ENCODE measurements around the gene HSD11B2. TPM values are rescaled to one million over a fixed set of nuclear protein-coding genes. Genes with fewer than 3 reads are reported as not detected.

Gene HSD11B2
- total and polyA plus RNA-seq, 2 donors (not counting 3 experiments of a cell fraction or from before 2014, with no cell fraction given) = 0.10 TPM; not detected in 1

GRCh38 chr16:67389911-67390815 is 40.8 kb upstream of the HSD11B2 start:
- Histone ChIP-seq H3K27ac (ENCODE audit: insufficient read depth, low read depth, low read length) (no peak overlapping the region), H3K9me3 (replicated peaks; ENCODE audit: control insufficient read depth, insufficient read depth, low read length) (no peaks in the 10 kb centered on the region), H3K9ac (replicated peaks; ENCODE audit: extremely low read depth, insufficient read depth, low read length) (no peak overlapping the region), H3K4me2 (ENCODE audit: insufficient read depth, low read length) (no peak overlapping the region), H3K9me1 (replicated peaks; ENCODE audit: control insufficient read depth, extremely low read depth, insufficient read depth, low read length) (no peaks in the 10 kb centered on the region), H3K4me3 (replicated peaks in 1 of 3; ENCODE audit: insufficient read depth in 1 of 3, low read depth in 1 of 3, low read length in 3 of 3) (no peak overlapping the region), H2AFZ (ENCODE audit: low read depth, low read length) (no peak overlapping the region), H3K36me3 (ENCODE audit: control insufficient read depth in 2 of 2, extremely low read depth in 1 of 2, insufficient read depth in 2 of 2, low read length in 2 of 2) (no peaks in the 10 kb centered on the region), H3K27me3 (ENCODE audit: control insufficient read depth in 2 of 2, insufficient read depth in 2 of 2, low read length in 2 of 2) (peaks cover 4 to 11% of the 10 kb centered on the region in 2 experiments), H3K79me2 (ENCODE audit: control insufficient read depth, insufficient read depth, low read length) (no peaks in the 10 kb centered on the region), H4K20me1 (replicated peaks; ENCODE audit: control insufficient read depth, extremely low read depth, insufficient read depth, low read length) (no peaks in the 10 kb centered on the region), H3K4me1 (ENCODE audit: control insufficient read depth, extremely low read depth, insufficient read depth, low read length) (peaks cover 19% of the 10 kb centered on the region)
- DNase-seq (ENCODE audit: low read depth, low spot score) (no peak), FAIRE-seq (no peak)
- CTCF ChIA-PET = interaction anchor here (0.6 to 2.1 kb wide), 6 partner anchors 10 to 130 kb away, joined by 3 to 12 read pairs (median 4); no protein-coding TSS in a partner anchor
- POLR2A ChIA-PET = no interaction called here
- intact Hi-C loops (cut with micrococcal nuclease) = loop anchor here (10.0 kb wide), 2 partner anchors 195 to 435 kb away; partner anchors contain the start of genes E2F4, ELMO3 and EXOC3L1
- dilution Hi-C loops (cut with MboI; ENCODE audit: extremely low pct_ligation_motif_present, low sequenced_read_pairs) = no loop called here
- no peak for TF ChIP-seq MAX (IDR thresholded peaks at IDR 0.05; ENCODE audit: insufficient read depth, insufficient read length)
- TF ChIP-seq EZH2 (IDR thresholded peaks at IDR 0.05; ENCODE audit: borderline replicate concordance, low read depth, low read length, severe bottlenecking) = no peak
- no peak for TF ChIP-seq POLR2AphosphoS5 (IDR thresholded peaks at IDR 0.05; ENCODE audit: insufficient read depth, low read depth, low read length)
- no peak for TF ChIP-seq GATA2 (IDR thresholded peaks at IDR 0.05; ENCODE audit: insufficient read depth, insufficient read length, low read depth, low read length)
- TF ChIP-seq MYC (IDR thresholded peaks at IDR 0.05; ENCODE audit: low read depth, low read length) = no peak
- no peak for TF ChIP-seq CTCF (IDR thresholded peaks at IDR 0.05; ENCODE audit: extremely low read depth in 1 of 2, insufficient read depth in 1 of 2, low read depth in 1 of 2, low read length in 2 of 2)
- TF ChIP-seq FOS (IDR thresholded peaks at IDR 0.05; ENCODE audit: borderline replicate concordance, insufficient read depth, low read length) = no peak
- TF ChIP-seq JUN (IDR thresholded peaks at IDR 0.05; ENCODE audit: borderline replicate concordance, insufficient read depth, insufficient read length, low read depth) = no peak
- TF ChIP-seq POLR2A (IDR thresholded peaks at IDR 0.05; ENCODE audit: low read depth, low read length) = no peak
- no TSS peak for BruUV-seq (replicated peaks)
